Karpas-422 (cell line): ENCODE results near the gene RAC2. TPM values are rescaled to one million over a fixed set of nuclear protein-coding genes. Genes with fewer than 3 reads are reported as not detected.

Experiments
- DNase-seq: peaks from one replicate; pipeline ENCODE4 v3.0.0-alpha.2; 2015
- H2AFZ ChIP-seq: fragments of 200-600 bp; sonication (generic); 2 replicates; pipeline ENCODE4 v1.6.1; 2014; ENCODE audit warnings: antibody characterized with exemption, low read length, mixed read lengths
- H3K27ac ChIP-seq: fragments of 200-600 bp; sonication (generic); 2 replicates; pipeline ENCODE4 v1.5.1; 2014; ENCODE audit warnings: mild to moderate bottlenecking, low read length, moderate library complexity
- H3K27me3 ChIP-seq: fragments of 200-600 bp; sonication (generic); 2 replicates; pipeline ENCODE4 v1.6.1; 2014; ENCODE audit warnings: low read length, mixed read lengths
- H3K36me3 ChIP-seq: fragments of 200-600 bp; sonication (generic); 2 replicates; pipeline ENCODE4 v1.6.1; 2014; ENCODE audit warnings: low read length, mixed read lengths; ENCODE audit not compliant: insufficient read depth
- H3K4me1 ChIP-seq: fragments of 200-600 bp; sonication (generic); 2 replicates; pipeline ENCODE4 v1.6.1; 2014; ENCODE audit warnings: mild to moderate bottlenecking, low read length, mixed read lengths
- H3K4me2 ChIP-seq: fragments of 200-600 bp; sonication (generic); 2 replicates; pipeline ENCODE4 v1.6.1; 2014; ENCODE audit warnings: low read length, low read depth, mild to moderate bottlenecking; ENCODE audit not compliant: poor library complexity, severe bottlenecking
- H3K4me3 ChIP-seq: fragments of 200-600 bp; sonication (generic); 2 replicates; pipeline ENCODE4 v1.5.1; 2014; ENCODE audit warnings: mild to moderate bottlenecking, antibody characterized with exemption, low read length, mixed read lengths
- H3K79me2 ChIP-seq: fragments of 200-600 bp; sonication (generic); 2 replicates; pipeline ENCODE4 v1.6.1; 2014; ENCODE audit warnings: mild to moderate bottlenecking, low read length, mixed read lengths
- H3K9ac ChIP-seq: fragments of 200-600 bp; sonication (generic); 2 replicates; pipeline ENCODE4 v1.6.0; 2014; ENCODE audit warnings: low read length
- H3K9me2 ChIP-seq: fragments of 200-600 bp; sonication (generic), shearing (Covaris generic); replicated peaks from 2 replicates; pipeline ENCODE4 v1.6.0; 2014; ENCODE audit warnings: mild to moderate bottlenecking, low read length, moderate library complexity; ENCODE audit not compliant: insufficient read depth
- H3K9me3 ChIP-seq: fragments of 300-700, 200-600 bp; sonication (generic); 2 replicates; pipeline ENCODE4 v1.6.1; 2014; ENCODE audit warnings: low read length, mixed read lengths
- H4K20me1 ChIP-seq: fragments of 200-600 bp; sonication (generic); 2 replicates; pipeline ENCODE4 v1.6.1; 2014; ENCODE audit warnings: mild to moderate bottlenecking, antibody characterized with exemption, low read length, low read depth; ENCODE audit not compliant: insufficient read depth
- total RNA-seq: library from RNA; depleted of rRNA; stranded (reverse); fragments of >200 nt; shearing (Covaris generic); gene quantifications from 2 replicates; pipeline ENCODE4 v1.2.3, GENCODE V29; 2014; ENCODE audit warnings: low replicate concordance

RAC2 gene
- total RNA-seq, 1 experiment from 2014 or later: 294 TPM

DNA sequence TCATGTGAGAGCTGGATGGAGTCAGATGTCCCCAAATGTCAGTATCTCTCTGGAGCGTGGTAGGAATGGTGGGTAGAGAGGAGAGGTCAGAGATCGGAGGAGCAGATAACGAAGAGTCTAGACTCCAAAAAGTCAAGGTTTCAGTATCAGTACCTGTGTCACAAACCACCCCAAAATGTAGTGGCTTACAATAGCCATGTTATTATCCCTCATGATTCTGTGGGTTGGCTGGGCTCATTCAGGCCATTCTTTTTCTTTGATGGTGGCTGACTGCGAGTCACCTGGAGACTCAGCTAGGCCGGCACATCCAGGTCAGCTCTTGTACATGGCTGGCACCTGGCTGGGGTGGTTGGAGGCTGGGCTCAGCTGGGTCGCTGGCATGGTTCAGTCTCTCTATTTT, 24.5 kb downstream of the RAC2 start:
- 0 out of 2 replicates have a peak, but pooled peaks cover 7% of the 10 kb centered on the region for H3K36me3 ChIP-seq
- DNase-seq: no peak
- H3K4me3 ChIP-seq: peak overlapping the region; percentile 32; the same call in 1 of the 2 replicates

DNA sequence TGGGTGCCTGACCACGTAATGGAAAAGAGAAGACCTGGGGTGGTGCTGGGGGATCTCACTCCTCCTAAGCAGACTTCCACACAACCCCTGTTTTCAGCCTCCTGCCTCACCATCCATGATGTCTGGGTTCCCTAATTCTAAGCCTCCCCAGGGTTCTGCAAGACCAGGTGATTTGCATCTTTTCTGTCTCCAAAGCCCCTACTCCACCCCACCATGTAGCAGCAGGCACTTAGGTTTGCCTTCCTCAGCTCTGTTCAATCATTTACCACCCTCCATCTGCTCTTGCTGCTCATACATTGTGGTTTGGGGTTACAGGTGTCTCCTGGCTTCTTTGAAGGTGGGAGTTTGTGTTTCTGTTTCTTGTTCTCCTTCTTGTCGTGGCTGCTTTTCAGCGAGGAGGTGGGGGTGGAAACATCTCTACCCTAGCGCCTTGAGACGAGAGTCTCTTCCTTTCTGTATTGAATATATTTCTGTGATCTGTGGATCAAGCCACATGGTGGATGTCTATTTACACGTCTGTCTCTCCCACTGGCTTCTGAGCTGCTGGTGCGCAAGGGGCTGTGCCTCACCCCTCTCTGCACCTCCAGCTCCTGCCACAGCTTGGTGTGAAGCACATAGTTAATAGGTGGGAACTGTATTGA, 25.2 kb downstream of the RAC2 start:
- Histone ChIP-seq H3K9me3 (no peaks in the 10 kb centered on the region), H3K27me3 (no peaks in the 10 kb centered on the region), H3K79me2 (no peaks in the 10 kb centered on the region), H3K36me3 (0 out of 2 replicates have a peak, but pooled peaks cover under 1% of the 10 kb centered on the region), H3K9me2 (no peaks in the 10 kb centered on the region), H2AFZ (no peak overlapping the region), H3K9ac (peak overlapping the region; percentile 44), H4K20me1 (no peaks in the 10 kb centered on the region; the same call in 1 of the 2 replicates), H3K4me3 (peak overlapping the region; percentile 32), H3K27ac (peak overlapping the region; percentile 67), H3K4me2 (peak overlapping the region; percentile 63), H3K4me1 (peaks cover 26% of the 10 kb centered on the region)
- DNase-seq: peak; percentile 80

More for the DNA sequence above, 24.5 kb downstream of the RAC2 start:
- Histone ChIP-seq H3K27ac (peak overlapping the region; percentile 67), H3K79me2 (no peaks in the 10 kb centered on the region), H3K27me3 (no peaks in the 10 kb centered on the region), H3K9ac (peak overlapping the region; percentile 44), H3K9me2 (no peaks in the 10 kb centered on the region), H3K4me1 (peaks cover 26% of the 10 kb centered on the region), H4K20me1 (peaks cover under 1% of the 10 kb centered on the region; the same call in 1 of the 2 replicates), H3K4me2 (peak overlapping the region; percentile 63), H2AFZ (no peak overlapping the region), H3K9me3 (no peaks in the 10 kb centered on the region)

DNA sequence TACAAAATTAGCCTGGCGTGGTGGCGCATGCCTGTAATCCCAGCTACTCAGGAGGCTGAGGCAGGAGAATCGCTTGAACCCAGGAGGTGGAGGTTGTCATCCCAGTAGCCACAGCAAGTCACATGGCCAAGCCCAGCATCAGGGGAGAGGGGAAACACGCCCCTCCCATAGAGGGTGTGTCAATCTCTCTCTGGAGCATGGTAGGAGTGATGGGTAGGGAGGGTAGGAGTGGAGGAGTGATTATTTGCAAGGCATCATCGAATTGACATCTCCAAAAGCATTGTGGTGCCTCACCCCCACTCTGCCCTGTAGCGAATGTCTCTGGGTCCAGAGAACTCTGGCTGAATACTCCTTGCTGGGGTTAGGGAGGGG, 25.7 kb downstream of the RAC2 start:
- DNase-seq: no peak
- no peak overlapping the region for H2AFZ ChIP-seq
- H3K4me3 ChIP-seq: peak overlapping the region; percentile 32
- no peaks in the 10 kb centered on the region for H3K9me3 ChIP-seq
- H3K27ac ChIP-seq: peak overlapping the region; percentile 67
- H3K9me2 ChIP-seq: no peaks in the 10 kb centered on the region
- peak overlapping the region; percentile 44 for H3K9ac ChIP-seq
- H3K4me2 ChIP-seq: peak overlapping the region; percentile 63
- H3K79me2 ChIP-seq: no peaks in the 10 kb centered on the region
- H3K4me1 ChIP-seq: peaks cover 26% of the 10 kb centered on the region
- H3K36me3 ChIP-seq: no peaks in the 10 kb centered on the region
- H3K27me3 ChIP-seq: no peaks in the 10 kb centered on the region
- H4K20me1 ChIP-seq: no peaks in the 10 kb centered on the region

DNA sequence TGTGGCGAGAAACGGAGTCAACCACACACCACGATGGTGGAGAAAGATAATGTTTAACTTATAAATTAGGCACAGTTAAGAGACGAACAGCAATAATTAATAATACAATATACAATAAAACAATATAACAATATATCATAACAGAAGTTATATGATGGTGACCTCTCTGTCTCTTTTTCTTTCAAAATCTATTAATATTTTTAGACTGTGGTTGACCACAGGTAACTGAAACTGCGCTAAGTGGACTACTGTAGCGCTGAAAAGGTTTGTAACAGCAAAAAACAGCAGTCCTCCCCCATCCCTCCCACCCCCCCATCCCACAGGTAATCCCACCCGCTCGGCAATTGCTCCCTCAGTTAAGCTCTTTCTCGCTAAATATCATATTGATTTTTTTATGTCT, 28.2 kb downstream of the RAC2 start:
- no peak overlapping the region for H2AFZ ChIP-seq
- no peak overlapping the region for H3K4me2 ChIP-seq
- no peaks in the 10 kb centered on the region for H4K20me1 ChIP-seq

DNA sequence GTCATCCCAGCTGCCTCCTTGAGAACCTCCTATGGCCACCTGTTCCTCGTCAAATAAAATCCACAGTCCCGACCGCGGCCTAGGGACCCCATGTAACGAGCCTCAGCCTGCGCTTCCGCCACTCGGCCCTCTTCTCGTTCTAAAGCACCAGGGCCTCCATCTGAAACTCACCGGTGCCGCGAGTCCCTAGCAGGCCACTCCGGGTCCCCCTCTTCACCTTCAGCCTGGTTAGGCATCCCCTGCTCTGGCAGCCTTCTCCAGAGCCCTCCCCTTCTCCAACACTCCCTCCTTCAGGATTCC, 29.4 kb downstream of the RAC2 start:
- Histone ChIP-seq H3K27me3 (no peaks in the 10 kb centered on the region), H3K4me2 (no peak overlapping the region), H3K9me2 (no peaks in the 10 kb centered on the region), H4K20me1 (no peaks in the 10 kb centered on the region), H3K79me2 (no peaks in the 10 kb centered on the region), H3K4me3 (no peak overlapping the region), H2AFZ (no peak overlapping the region), H3K9me3 (no peaks in the 10 kb centered on the region), H3K9ac (no peak overlapping the region), H3K4me1 (peaks cover 21% of the 10 kb centered on the region), H3K36me3 (no peaks in the 10 kb centered on the region), H3K27ac (no peak overlapping the region)
- no peak for DNase-seq

More for the DNA sequence above, 28.2 kb downstream of the RAC2 start:
- Histone ChIP-seq H3K4me1 (peaks cover 31% of the 10 kb centered on the region), H3K9me2 (no peaks in the 10 kb centered on the region), H3K9me3 (no peaks in the 10 kb centered on the region), H3K27me3 (no peaks in the 10 kb centered on the region), H3K79me2 (no peaks in the 10 kb centered on the region), H3K27ac (no peak overlapping the region), H3K4me3 (no peak overlapping the region), H3K36me3 (no peaks in the 10 kb centered on the region), H3K9ac (no peak overlapping the region)
- DNase-seq: no peak

DNA sequence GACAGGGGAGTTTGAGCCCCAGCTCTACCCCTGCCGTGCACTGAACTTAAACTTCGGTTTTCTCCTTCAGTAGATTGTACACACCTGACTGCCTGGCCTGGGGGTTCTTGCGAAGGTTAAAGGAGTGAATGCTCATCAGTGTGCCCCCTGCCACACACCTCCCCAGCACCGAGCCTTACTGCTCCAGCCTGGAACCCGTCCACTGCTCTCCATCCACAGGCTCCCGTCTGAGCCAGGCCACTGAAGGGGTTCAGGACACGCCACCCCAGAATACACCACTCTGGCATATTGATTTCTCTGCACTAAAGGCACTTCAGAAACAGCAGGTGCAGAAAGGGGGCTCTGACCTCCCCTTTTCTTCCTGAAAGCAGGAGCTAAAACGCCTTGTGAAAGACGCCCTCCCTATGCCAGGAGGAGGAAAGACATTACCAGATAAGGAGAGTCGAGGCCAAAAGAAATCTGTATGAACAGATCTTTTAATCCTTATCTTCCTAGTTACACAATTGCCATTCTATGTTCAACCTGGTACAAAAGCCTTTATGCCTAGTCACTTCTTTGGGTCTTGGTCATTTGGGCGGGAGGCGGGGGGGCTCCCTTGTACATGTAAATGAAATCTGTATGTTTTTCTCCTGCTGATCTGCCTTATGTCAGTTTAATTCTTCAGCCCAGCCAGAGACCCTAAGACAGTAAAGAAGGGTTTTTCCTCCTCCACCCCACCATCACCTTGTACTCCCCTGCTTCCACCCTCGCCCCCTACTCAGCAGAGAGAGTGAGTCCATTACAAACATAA, 29.9 kb downstream of the RAC2 start:
- no peak overlapping the region for H3K4me3 ChIP-seq
- no peak overlapping the region for H3K27ac ChIP-seq
- H4K20me1 ChIP-seq: no peaks in the 10 kb centered on the region
- H3K79me2 ChIP-seq: no peaks in the 10 kb centered on the region
- no peak overlapping the region for H3K9ac ChIP-seq
- H2AFZ ChIP-seq: no peak overlapping the region
- H3K27me3 ChIP-seq: no peaks in the 10 kb centered on the region
- no peaks in the 10 kb centered on the region for H3K9me2 ChIP-seq
- no peaks in the 10 kb centered on the region for H3K36me3 ChIP-seq
- H3K4me1 ChIP-seq: peaks cover 15% of the 10 kb centered on the region
- H3K9me3 ChIP-seq: no peaks in the 10 kb centered on the region
- no peak overlapping the region for H3K4me2 ChIP-seq
- no peak for DNase-seq

DNA sequence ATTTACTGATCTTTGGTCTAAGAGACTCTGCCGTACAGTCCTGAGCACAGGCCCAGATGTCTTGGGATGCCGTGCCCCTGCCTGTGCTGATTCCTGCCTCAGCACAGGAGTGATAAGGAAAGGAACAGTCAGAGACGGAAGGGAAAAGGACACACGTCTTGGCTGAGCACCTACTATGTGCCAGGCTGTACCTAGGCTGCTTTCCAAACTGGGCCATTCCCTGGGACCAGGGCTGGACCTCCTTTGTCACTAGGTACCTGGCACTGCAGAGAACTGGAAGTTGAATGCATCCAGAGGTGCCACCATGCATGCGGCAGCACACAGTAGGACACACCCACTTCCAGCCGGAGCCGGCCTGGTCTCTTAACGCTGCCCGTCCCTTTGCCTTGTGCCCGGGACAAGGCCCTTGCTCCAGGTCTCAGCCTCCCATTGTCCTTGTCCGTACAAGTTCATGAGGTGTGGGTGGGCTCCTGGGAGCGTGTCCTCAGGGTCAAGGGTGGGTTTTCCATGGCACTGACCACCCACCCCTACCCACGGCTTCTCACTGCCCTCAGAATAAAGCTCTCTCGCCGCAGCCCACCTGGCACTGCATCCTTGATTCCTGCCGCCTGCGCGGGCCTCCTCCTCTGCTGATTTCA, 30.7 kb downstream of the RAC2 start:
- no peak for DNase-seq
- no peak overlapping the region for H3K27ac ChIP-seq
- H3K4me3 ChIP-seq: no peak overlapping the region
- H3K9me3 ChIP-seq: no peaks in the 10 kb centered on the region
- H3K4me2 ChIP-seq: no peak overlapping the region
- no peak overlapping the region for H3K9ac ChIP-seq
- no peaks in the 10 kb centered on the region for H3K79me2 ChIP-seq
- no peaks in the 10 kb centered on the region for H3K36me3 ChIP-seq
- no peak overlapping the region for H2AFZ ChIP-seq
- H3K4me1 ChIP-seq: peaks cover 7% of the 10 kb centered on the region
- no peaks in the 10 kb centered on the region for H4K20me1 ChIP-seq
- no peaks in the 10 kb centered on the region for H3K9me2 ChIP-seq
- no peaks in the 10 kb centered on the region for H3K27me3 ChIP-seq

DNA sequence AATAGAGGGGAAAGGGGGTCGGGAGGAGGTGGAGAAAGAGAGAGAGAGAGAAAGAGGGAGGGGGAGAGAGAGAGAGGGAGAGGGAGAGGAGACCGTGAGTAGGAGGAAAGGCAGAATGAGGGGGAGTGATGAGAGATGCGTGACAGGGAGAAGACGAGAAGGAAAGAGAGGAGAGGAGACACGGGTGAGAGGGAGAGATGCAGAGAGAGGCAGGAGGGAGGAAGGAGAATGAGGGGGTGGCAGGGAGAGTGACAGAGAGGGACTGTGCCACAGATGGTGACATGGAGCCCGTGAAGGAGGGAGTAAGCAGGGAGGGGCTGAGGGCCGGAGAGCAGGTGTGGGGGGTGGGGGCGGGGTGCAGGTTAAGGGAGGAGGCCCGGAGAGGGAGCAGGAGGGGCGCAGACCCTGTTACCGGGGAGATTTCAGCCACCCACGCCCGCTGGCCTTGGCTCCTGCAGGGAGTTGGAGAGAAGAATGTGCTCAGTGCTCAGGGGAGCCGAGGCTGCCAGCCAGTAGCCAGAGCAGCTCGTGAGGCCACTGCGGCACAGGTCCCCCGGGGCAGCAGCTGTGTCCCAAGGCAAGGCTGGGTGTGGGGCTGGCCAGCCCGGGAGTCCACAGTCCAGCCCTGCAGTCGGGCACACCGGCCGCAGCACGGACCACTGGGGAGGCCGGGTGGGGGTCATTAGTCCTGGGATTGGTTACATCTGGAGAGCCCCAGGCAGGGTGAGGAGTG, 31.7 kb downstream of the RAC2 start, which contains the start of gene SSTR3:
TSS of gene SSTR3 (minus strand) at position 304 of the 733 bp plus-strand sequence. CDS start 4,674 bp downstream, outside the sequence.
- H3K9me2 ChIP-seq: no peaks in the 10 kb centered on the region
- H3K4me3 ChIP-seq: no peak within 1 kb of the TSS
- no peaks in the 10 kb centered on the region for H3K9me3 ChIP-seq
- H3K9ac ChIP-seq: no peak within 1 kb of the TSS
- H2AFZ ChIP-seq: no peak within 1 kb of the TSS
- no peaks in the 10 kb centered on the region for H3K79me2 ChIP-seq
- H3K4me2 ChIP-seq: no peak within 1 kb of the TSS
- H3K27me3 ChIP-seq: no peaks in the 10 kb centered on the region
- H3K27ac ChIP-seq: no peak within 1 kb of the TSS
- H3K4me1 ChIP-seq: peaks cover 5% of the 10 kb centered on the region
- H3K36me3 ChIP-seq: no peaks in the 10 kb centered on the region
- H4K20me1 ChIP-seq: no peaks in the 10 kb centered on the region
- no peak for DNase-seq
